GM19395 (cell line): ENCODE measurements around the gene TANC1.

ENCODE experiments used
- ATAC-seq: cut with Tn5 transposase; IDR thresholded peaks from one replicate; pipeline ENCODE4 v1.9.1; 2021; ENCODE audit warnings: mild to moderate bottlenecking, moderate library complexity; ENCODE audit not compliant: unreplicated experiment

TANC1 gene

GRCh38 chr2:159053161-159054031 lies 85.0 kb downstream of the TANC1 start:
- ATAC-seq = no peak

- no peak for ATAC-seq
Measured at GRCh38 chr2:159054032-159054334, 85.5 kb downstream of the TANC1 start.

GRCh38 chr2:159054985-159055384 lies 86.5 kb downstream of the TANC1 start:
- ATAC-seq = no peak

GRCh38 chr2:159060518-159060917 lies 92.1 kb downstream of the TANC1 start:
- ATAC-seq = no peak

- ATAC-seq = no peak
Measured at GRCh38 chr2:159063677-159064076, 95.2 kb downstream of the TANC1 start.

- ATAC-seq = no peak
Measured at GRCh38 chr2:159064446-159065301, 96.2 kb downstream of the TANC1 start.

GRCh38 chr2:159065313-159065712 lies 96.9 kb downstream of the TANC1 start:
- no peak for ATAC-seq

- no peak for ATAC-seq
Measured at GRCh38 chr2:159065891-159066290, 97.5 kb downstream of the TANC1 start.

GRCh38 chr2:159066541-159067156 lies 98.2 kb downstream of the TANC1 start:
- ATAC-seq = no peak

GRCh38 chr2:159067971-159068370 lies 99.5 kb downstream of the TANC1 start:
- no peak for ATAC-seq

- ATAC-seq = no peak
Measured at GRCh38 chr2:159069229-159069628, 100.8 kb downstream of the TANC1 start.

- no peak for ATAC-seq
Measured at GRCh38 chr2:159070235-159070634, 101.8 kb downstream of the TANC1 start.

- no peak for ATAC-seq
Measured at GRCh38 chr2:159071190-159071915, 102.9 kb downstream of the TANC1 start.

- ATAC-seq = no peak
Measured at GRCh38 chr2:159072795-159073194, 104.4 kb downstream of the TANC1 start.

- no peak for ATAC-seq
Measured at GRCh38 chr2:159073256-159073655, 104.8 kb downstream of the TANC1 start.

- ATAC-seq = no peak
Measured at GRCh38 chr2:159074605-159075004, 106.2 kb downstream of the TANC1 start.

- ATAC-seq = no peak
Measured at GRCh38 chr2:159075727-159076126, 107.3 kb downstream of the TANC1 start.

GRCh38 chr2:159076241-159076640 lies 107.8 kb downstream of the TANC1 start:
- ATAC-seq = no peak

- ATAC-seq = no peak
Measured at GRCh38 chr2:159077869-159078268, 109.4 kb downstream of the TANC1 start.

- ATAC-seq = no peak
Measured at GRCh38 chr2:159078443-159078842, 110.0 kb downstream of the TANC1 start.

GRCh38 chr2:159080641-159081040 lies 112.2 kb downstream of the TANC1 start:
- no peak for ATAC-seq
